HG03135 (cell line): Measurements from ENCODE around the gene FAM174C.

ENCODE experiments used
- ATAC-seq: cut with Tn5 transposase; IDR thresholded peaks from one replicate; pipeline ENCODE4 v1.9.1; 2021; ENCODE audit warnings: mild to moderate bottlenecking, moderate library complexity; ENCODE audit not compliant: unreplicated experiment

Gene FAM174C

DNA sequence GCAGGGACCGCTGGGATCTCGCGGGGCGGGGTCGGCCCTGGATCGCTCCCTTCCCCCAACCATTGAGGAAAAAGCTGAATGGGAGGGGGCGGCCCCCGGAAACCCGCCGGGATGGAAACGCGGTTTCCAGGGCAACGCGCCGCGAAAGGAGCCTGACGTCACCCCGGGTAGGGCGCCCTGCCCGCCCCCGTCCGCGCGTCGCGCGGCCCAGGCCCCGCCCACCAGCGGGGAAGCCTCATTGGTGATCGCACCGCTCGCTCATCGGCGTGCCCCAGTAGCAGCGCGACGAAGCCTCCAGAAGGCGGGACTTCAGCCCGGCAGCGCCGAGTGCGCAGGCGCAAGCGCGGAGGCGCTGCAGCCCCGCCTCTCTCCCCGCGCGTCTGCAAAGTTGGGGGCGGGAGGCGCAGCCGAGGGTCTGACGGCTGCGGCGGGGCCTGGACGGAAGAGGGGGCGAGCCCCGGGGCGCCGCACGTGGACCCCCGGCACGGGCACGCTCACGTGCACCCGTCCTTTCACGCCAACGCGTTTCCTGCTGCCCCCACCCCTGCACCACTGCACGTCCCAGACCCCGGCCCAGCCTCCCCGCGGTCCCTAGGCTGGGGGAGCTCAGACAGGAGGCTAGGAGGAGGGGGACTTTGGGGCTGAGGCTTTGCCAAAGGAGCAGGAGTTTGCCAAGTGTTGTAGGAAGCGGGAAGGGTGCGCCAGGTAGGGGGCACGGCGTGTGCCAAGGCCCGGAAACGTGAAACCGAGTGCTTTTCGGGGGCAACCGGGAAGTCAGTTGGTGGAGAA is 14.4 kb upstream of the FAM174C start:
- ATAC-seq, result peak; percentile 40

DNA sequence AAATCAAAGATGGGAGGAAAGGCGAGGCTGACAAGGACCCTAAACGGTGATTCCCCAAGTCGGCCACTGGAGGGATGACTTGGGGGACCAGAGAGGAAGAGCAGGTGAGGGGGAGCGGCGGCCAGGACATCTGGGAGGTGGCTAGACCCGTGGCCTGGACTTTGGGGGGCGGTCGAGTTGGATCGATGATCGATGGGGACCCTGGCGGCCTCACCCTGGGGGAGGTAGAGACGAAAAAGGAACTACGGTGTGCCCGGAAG is 13.9 kb upstream of the FAM174C start:
- no peak for ATAC-seq

- no peak for ATAC-seq
Measured at GRCh38 chr19:1261798-1262622, 13.3 kb upstream of the FAM174C start.

GRCh38 chr19:1262623-1263123 is 12.7 kb upstream of the FAM174C start:
- no peak for ATAC-seq

DNA sequence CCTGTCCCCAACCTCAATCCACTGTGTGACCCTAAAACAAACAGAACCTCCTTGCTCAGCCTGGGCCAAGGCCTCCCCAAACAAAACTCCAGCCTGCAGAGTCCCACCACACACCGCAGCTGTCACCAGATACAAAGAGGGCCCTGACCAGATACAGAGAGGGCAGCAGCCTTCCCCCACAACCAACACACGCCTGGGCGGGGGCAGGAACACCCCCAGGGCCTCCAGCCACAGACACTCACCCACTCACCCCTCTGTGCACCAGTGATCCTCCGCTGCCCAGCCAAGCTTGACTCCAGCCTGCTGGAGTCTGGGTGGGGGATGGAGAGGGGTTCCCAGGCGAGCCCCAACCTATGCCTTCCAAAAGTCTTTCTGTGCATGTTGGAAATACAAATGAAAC is 12.1 kb upstream of the FAM174C start:
- no peak for ATAC-seq

- ATAC-seq, result no peak
Measured at GRCh38 chr19:1264801-1265614, 10.3 kb upstream of the FAM174C start.

GRCh38 chr19:1265615-1266128 is 9.7 kb upstream of the FAM174C start:
- ATAC-seq, result no peak

DNA sequence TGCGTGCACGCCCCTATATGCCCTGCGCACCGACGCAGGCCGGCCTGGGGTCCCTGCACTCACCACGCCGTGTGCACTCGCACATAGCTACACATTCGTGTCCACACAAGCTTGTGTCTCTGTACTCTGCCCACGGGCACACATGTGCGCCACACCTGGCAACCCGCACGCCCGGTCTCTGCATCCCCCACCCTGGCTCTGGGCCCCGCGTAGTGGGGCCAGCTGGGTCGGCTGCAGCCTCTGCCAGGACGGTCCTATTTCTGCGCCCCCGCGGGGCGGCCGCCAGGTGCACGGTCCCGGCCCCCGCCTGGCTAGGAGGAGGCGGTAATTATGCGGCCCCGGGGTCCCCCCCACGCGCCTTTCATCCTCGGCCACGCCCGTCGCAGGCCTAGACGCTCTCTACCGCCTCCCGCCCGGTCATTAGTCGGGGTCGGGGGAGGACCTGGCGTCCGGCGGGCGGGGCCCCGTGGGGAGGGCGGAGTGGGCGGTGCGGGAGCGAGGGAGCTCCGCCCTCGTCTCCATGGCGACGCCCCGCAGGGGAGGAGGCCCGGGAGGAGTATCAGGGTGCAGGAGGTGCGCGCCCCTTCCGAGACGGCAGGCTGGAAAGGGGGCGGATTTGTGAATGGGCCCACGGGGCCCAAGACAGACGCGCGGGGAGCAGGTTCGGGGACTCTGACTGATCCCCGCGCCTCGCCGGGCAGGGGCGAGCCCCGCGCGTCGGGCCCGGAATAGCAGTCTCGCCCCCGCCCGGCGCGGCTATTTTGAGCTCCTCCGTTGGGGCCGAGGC is 9.0 kb upstream of the FAM174C start:
- ATAC-seq, result peak; percentile 32

DNA sequence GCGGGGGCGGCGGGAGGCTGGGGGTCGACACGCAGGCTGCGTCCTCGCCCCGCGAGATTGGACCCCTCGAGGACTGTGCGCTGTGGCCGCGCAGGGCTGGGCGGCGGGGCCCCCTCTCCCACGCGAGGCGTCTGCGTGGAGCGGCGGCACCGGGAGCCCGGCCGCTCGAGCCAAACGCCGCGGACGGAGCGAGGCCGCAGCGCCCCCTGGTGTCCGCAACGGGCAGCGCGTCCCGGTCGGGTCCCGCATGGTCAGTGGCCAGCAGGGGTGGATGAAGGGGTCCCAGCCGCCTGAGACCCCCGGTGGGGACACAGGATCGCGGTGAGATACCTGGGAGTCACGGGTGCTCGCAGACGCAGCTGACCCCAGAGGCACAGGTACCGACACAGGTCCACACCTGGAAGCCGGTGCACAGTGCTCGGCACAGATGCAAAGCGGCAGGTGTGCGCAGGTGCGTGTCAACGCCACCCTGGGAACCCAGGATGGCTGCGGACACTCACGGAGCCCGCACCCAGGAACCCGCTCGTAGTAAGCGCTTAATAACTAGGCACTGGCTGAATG is 8.3 kb upstream of the FAM174C start:
- peak; percentile 13 for ATAC-seq

DNA sequence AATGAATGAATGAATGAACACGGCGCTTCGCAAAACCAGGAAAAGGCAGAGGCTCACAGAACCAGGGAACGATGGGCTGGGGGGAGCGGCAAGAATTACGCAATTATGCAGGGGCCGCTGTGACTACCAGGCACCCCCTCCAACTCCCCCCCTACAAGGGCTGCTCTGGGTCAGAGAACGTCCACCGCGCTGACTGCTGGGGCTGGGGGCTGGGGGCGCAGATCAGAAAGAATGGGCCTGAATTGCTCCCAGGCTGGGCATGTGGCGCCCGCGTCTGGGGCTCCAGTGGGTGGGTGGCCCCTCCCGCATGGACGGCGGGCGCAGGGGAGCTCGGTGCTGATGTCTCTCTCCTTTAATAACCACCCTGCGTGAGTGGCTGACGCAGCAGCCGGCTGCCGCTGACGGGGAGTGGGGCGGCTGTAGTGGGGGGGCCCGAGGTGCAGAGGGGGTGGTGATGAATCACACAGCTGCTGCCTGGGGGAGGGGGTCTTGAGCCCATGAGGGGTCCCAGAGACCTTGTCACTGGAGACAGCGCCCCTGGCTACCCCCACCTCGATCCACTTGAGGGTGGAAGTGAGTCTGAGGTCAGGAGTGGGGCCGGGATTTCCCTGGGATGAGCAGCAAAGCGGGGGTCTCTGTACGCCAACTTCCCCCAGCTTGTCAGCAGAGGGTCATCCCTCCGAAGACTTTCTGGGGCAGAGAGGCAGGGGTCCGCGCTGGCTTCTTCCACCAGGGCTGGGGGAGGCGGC is 7.7 kb upstream of the FAM174C start:
- no peak for ATAC-seq

DNA sequence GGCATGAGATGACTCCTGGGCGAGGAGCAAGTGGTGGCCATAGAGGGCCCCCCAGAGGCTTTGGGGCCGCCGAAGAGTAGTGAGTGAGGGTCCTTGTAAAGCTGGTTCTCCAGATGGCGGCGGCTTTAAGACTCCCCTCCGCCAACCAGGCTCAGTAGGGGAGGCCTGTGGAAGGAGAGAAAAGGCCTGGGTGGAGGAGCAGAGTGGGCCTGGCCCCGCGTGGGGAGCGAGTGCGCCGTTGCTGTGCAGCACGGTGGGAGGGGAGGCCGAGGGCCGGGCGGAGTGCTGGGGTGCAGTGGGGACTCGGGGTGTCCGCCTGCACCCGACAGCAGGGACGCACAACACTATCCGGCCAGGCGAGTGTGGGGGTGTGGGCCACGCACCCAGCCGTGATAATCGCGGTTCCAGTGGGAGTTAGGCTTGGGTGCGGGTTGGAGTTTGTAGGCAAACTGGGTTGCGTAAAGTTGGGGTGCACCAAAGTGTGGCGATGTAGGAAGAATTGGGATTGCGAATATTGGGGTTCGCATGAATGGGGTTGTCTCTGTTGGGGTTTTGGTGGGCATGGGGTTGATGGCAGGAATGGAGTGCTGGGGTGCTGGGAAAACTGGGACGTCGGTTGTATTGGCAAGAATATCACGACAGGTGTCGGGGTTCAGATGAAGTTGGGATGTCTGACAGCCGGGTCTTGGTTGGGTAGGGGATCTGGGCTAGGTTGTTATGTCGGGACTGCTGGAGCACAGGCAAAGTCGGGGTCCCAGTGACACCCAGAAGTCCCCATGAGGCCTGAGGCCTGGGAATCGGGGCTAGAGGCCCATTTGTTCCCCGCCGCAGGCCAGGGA is 6.9 kb upstream of the FAM174C start:
- no peak for ATAC-seq

DNA sequence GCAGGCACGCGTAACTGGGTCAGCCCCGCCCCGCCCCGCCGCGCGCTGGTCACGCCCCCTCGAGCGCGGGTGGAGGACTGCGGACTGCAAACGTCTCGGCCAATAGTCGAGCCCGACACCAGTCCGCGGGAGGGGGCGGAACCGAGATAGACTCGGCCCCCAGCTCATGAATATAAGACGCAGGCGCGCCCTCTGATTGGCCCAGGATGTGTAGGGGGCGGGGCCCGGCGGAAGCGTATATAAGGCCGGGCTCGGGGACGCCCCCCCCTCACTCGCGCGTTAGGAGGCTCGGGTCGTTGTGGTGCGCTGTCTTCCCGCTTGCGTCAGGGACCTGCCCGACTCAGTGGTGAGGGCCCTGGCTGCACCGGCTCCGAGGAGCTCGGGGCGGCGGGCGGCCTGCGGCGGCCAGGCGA is 6.3 kb upstream of the FAM174C start, which contains the start of gene CIRBP:
Gene CIRBP, plus strand, starts transcription at position 268 of the 413 bp plus-strand sequence. CDS start 1,602 bp downstream, outside the sequence.
- peak; percentile 47 for ATAC-seq

DNA sequence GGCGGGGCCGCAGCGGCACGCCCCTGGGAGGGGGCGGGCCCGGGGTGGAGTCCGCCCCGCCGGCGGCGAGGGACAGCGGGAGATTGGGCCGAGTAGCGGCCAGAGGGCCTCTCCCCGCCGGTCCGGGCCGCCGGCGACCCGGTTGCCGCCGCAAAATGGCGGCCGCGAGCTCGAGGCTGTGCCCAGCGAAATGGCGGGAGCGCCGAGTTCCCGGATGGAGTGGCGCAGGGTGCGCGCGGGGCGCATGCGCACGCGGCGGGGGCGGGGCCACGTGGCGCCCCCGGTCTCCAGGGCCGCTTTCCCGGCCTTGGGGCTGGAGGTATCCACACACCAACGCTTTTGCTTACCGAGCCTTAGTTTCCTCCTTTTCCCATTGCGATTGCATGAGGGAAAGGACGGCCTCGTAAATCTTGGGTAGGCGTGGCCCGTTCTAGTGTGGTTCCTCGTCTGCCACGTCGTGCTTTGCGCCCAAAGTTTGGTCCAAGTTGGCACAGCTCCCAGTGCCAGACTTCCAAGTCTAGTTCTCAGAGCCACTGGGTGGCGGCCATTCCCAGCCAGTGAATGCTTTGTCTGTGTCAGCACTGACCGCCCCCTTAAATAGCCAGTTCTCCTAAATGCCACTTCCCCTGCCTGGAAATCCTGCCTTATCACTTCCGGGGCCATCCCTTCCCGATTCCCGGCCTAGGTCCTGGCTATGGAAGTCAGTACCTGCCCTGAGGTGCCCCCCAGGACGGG is 5.7 kb upstream of the FAM174C start:
- peak; percentile 20 for ATAC-seq

DNA sequence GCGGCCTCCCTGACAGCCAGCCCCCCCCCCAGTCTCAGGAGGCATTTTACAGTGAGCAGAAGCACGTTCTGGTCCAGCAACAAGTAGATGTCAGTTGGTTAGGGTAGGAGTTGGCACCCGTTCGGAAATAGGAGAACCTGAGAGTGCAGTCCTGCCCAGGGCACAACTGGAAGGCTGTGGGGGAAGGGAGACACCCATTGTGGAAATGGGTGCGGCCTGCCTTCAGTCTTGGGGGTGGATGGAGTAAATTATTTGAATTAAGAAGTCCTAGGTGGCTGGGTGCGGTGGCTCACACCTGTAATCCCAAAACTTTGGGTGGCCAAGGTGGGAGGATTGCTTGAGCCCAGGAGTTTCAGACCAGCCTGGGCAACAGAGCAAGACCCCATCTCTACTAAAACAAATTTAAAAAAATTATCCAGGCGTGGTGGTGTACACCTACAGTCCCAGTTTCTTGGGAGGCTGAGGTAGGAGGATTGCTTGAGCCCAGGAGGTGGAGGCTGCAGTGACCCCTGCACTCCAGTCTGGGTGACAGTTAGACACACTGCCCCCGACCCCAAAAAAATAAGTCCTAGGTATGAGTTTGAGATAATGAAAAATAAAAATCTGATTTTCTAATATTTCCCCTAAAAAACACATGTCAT is 5.0 kb upstream of the FAM174C start:
- no peak for ATAC-seq

DNA sequence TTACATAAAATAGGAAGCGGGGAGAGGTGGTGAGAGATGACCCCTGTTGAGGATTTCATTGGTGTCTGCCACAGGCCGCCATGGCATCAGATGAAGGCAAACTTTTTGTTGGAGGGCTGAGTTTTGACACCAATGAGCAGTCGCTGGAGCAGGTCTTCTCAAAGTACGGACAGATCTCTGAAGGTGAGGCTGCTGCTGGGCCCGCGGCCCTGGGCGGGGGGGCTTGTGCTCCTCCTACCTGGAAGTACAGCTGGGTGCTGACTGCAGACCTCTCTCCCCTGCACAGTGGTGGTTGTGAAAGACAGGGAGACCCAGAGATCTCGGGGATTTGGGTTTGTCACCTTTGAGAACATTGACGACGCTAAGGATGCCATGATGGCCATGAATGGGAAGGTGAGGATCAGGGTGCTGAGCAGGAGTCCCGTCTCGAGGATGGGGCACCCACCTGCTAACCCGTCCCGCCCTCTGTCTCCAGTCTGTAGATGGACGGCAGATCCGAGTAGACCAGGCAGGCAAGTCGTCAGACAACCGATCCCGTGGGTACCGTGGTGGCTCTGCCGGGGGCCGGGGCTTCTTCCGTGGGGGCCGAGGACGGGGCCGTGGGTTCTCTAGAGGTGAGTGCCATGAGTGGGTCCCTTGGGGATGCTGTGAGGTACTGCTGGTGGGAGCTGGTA is 4.3 kb upstream of the FAM174C start:
- no peak for ATAC-seq

- ATAC-seq, result no peak
Measured at GRCh38 chr19:1271528-1272422, 3.6 kb upstream of the FAM174C start.
